ENCODE results near the gene CDH23. TPM values are rescaled to one million over a fixed set of nuclear protein-coding genes. Genes with fewer than 3 reads are reported as not detected.

Gene CDH23
- total and polyA plus RNA-seq, 2 donors (not counting 1 experiment from before 2014, with no cell fraction given) = 0.37 to 0.89 TPM

- H3K4me2 ChIP-seq (replicated peaks; ENCODE audit: low read depth, low read length, poor library complexity, severe bottlenecking) = no peak overlapping the region
- H3K27me3 Mint-ChIP-seq = peaks cover 7% of the 10 kb centered on the region
- no peak overlapping the region for H3K9ac ChIP-seq (ENCODE audit: low read length)
- H3K27ac Mint-ChIP-seq = no peak overlapping the region
- ATAC-seq (ENCODE audit: low read depth) (no peak), DNase-seq (no peak)
- no peaks in the 10 kb centered on the region for H3K4me1 ChIP-seq (ENCODE audit: control insufficient read depth in 2 of 2, insufficient read depth in 2 of 2, low read length in 2 of 2)
- no peak overlapping the region for H2AFZ ChIP-seq (ENCODE audit: insufficient read depth, low read depth, low read length, poor library complexity, severe bottlenecking)
- H4K20me1 ChIP-seq (ENCODE audit: control insufficient read depth, insufficient read depth, low read length, poor library complexity, severe bottlenecking) = no peaks in the 10 kb centered on the region
- H3K9me3 Mint-ChIP-seq (ENCODE audit: insufficient read depth) = no peaks in the 10 kb centered on the region
- H3K27ac ChIP-seq (ENCODE audit: low read length in 2 of 2) = no peak overlapping the region
- H3K27me3 ChIP-seq (replicated peaks in 1 of 4; ENCODE audit: control extremely low read depth in 1 of 4, control insufficient read depth in 3 of 4, insufficient read depth in 4 of 4, low read length in 3 of 4) = peaks cover 0 to 16% (median 0%) of the 10 kb centered on the region in 4 experiments
- ChIA-PET CTCF (no interaction called here), POLR2A (no interaction called here)
- TF ChIP-seq CTCF (IDR thresholded peaks at IDR 0.05) (no peak), EZH2 (IDR thresholded peaks at IDR 0.05; ENCODE audit: borderline replicate concordance, insufficient read depth, low read depth, low read length, poor library complexity, severe bottlenecking) (no peak)
- H3K9me3 ChIP-seq (ENCODE audit: control extremely low read depth in 1 of 3, control insufficient read depth in 2 of 3, insufficient read depth in 1 of 3, low read length in 2 of 3) = no peaks in the 10 kb centered on the region
- WGBS (ENCODE audit: insufficient coverage) = 93% methylated on average over 17 of the region's 24 CpGs
- no peaks in the 10 kb centered on the region for H3K79me2 ChIP-seq (ENCODE audit: control insufficient read depth, insufficient read depth, low read length)
- no peaks in the 10 kb centered on the region for H3K4me1 Mint-ChIP-seq
- intact Hi-C loops (cut with micrococcal nuclease) = no loop called here
- no peak overlapping the region for H3K4me3 Mint-ChIP-seq
- no peaks in the 10 kb centered on the region for H3K36me3 ChIP-seq (replicated peaks in 1 of 2; ENCODE audit: control extremely low read depth in 1 of 2, control insufficient read depth in 1 of 2, extremely low read depth in 1 of 2, insufficient read depth in 2 of 2, low read length in 1 of 2)
- H3K4me3 ChIP-seq (ENCODE audit: control extremely low read depth in 1 of 5, extremely low read depth in 1 of 5, insufficient read depth in 1 of 5, low read depth in 2 of 5, low read length in 4 of 5) = no peak overlapping the region
Observed at GRCh38 chr10:71615538-71616329, 219.0 kb downstream of the CDH23 start.
